GM21717 (cell line): ENCODE data around the gene CEP350.

Experiments
- ATAC-seq: cut with Tn5 transposase; IDR thresholded peaks from one replicate; pipeline ENCODE4 v1.9.1; 2021; ENCODE audit warnings: mild to moderate bottlenecking, moderate library complexity; ENCODE audit not compliant: unreplicated experiment

CEP350 gene, protein sequence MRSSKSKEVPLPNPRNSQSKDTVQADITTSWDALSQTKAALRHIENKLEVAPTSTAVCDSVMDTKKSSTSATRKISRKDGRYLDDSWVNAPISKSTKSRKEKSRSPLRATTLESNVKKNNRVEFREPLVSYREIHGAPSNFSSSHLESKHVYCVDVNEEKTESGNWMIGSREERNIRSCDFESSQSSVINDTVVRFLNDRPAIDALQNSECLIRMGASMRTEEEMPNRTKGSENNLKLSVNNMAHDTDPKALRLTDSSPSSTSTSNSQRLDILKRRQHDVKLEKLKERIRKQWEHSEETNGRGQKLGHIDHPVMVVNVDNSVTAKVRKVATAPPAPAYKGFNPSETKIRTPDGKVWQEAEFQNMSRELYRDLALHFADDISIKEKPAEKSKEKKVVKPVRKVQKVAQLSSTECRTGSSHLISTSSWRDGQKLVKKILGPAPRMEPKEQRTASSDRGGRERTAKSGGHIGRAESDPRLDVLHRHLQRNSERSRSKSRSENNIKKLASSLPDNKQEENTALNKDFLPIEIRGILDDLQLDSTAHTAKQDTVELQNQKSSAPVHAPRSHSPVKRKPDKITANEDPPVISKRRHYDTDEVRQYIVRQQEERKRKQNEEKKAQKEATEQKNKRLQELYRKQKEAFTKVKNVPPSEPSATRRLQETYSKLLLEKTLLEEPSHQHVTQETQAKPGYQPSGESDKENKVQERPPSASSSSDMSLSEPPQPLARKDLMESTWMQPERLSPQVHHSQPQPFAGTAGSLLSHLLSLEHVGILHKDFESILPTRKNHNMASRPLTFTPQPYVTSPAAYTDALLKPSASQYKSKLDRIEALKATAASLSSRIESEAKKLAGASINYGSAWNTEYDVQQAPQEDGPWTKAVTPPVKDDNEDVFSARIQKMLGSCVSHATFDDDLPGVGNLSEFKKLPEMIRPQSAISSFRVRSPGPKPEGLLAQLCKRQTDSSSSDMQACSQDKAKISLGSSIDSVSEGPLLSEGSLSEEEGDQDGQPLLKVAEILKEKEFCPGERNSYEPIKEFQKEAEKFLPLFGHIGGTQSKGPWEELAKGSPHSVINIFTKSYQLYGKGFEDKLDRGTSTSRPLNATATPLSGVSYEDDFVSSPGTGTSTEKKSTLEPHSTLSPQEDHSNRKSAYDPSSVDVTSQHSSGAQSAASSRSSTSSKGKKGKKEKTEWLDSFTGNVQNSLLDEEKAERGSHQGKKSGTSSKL (N-terminal part only)

GRCh38 chr1:179954493-179955286 is at the start of gene CEP350:
CEP350 (plus strand) TSS chr1:179954810; CDS start chr1:179986182, 31,372 bp downstream.
- peak; percentile 92 for ATAC-seq

GRCh38 chr1:179910934-179911333 is 43.7 kb upstream of the CEP350 start:
- no peak for ATAC-seq

DNA sequence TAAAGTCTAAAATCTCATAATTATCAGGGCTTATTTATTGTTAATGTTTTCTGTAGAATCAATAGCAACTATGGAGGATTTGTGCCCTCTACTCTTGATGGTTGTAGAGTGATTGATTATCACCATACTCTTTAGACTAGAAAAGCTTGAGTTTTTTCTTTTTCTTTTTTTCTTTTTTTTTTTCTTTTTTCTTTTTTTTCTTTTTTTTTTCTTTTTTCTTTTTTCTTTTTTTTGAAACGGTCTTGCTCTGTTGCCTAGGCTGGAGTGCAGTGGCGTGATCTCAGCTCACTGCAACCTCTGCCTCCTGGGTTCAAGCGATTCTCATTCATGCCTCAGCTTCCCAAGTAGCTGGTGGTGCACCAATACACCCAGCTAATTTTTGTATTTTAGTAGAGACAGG is 42.8 kb upstream of the CEP350 start:
- ATAC-seq, result no peak

DNA sequence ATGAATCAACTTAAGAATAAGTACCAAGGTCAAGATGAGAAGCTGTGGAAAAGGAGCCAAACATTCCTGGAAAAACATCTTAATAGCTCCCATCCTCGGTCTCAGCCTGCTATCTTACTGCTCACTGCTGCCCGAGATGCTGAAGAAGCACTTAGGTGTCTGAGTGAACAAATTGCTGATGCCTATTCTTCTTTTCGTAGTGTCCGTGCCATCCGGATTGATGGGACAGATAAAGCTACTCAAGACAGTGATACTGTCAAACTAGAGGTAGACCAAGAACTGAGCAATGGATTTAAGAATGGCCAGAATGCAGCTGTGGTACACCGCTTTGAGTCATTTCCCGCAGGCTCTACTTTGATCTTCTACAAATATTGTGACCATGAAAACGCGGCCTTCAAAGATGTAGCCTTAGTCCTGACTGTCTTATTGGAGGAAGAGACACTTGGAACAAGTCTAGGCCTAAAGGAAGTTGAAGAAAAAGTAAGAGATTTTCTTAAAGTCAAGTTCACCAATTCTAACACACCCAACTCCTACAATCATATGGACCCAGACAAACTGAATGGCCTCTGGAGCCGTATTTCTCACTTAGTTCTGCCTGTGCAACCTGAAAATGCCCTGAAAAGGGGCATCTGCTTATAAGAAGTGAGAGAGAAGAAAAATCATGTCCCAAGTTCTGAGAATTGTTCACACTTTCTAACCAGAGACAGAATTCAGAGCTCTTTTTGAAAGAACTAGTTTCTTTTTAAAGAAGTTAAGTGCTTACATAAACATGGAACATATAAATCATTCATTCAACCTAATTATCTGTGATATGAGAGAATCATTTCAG is 36.8 kb upstream of the CEP350 start:
- ATAC-seq, result no peak

- no peak for ATAC-seq
Measured at GRCh38 chr1:179921472-179921871, 33.1 kb upstream of the CEP350 start.

DNA sequence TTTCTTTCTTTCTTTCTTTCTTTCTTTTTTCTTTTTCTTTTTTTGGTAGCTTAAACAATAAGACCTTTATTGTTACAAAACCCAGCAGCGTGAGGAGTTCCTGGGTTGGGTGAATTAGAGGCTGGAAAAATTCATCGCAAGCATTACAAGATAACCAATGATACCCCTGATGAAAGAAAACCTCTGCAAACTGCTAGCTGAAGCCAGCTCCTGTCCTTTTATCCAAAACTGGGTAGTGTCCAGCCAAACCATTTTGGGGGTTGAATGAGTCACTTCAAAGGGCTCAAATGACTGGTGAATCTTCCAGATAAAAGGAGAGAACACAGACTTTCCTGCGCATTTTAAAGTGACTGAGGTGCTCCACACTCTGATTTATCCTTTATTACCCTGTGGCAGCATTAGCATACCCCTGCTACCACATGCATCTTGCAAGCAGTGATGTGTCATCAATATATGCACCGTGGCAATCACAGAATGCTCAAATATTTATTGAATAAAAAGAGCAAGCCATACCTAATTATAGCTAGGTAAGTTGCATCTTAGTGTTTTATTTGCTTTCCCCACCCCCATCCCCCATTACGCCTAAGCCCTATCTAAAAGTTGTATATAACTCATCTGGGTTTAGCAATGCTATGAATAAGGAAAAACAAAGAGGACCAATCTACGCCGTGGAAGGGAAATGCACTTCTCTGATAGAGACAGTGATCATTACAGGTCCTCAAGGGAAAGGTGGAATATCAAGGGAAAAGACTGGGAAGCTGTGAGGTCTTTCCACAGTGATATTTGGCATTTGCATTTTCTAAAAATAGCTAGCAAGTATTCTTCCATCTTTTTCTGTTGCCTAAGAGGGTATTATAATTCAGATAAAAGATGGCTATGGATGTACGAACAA is 32.4 kb upstream of the CEP350 start:
- ATAC-seq, result no peak

DNA sequence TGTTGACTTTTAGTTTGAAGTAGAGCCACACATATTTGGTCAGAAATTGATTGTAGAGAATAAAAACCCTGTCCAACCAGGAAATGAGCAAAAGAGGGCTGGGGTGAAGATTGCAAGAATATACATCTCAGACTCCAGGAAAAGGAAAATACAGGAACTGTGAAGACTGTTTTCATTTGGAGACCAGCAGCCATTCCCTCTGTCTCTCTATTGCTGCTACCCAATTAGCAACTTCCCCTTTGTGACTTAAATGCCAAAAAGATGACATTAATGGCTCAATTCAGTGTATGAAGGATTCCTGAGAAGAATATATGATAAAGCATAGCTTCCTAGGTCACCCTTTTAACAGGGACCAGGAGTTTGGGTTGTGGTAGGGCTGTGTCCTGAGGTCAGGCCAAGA is 31.6 kb upstream of the CEP350 start:
- no peak for ATAC-seq

GRCh38 chr1:179924268-179924667 is 30.3 kb upstream of the CEP350 start:
- no peak for ATAC-seq

DNA sequence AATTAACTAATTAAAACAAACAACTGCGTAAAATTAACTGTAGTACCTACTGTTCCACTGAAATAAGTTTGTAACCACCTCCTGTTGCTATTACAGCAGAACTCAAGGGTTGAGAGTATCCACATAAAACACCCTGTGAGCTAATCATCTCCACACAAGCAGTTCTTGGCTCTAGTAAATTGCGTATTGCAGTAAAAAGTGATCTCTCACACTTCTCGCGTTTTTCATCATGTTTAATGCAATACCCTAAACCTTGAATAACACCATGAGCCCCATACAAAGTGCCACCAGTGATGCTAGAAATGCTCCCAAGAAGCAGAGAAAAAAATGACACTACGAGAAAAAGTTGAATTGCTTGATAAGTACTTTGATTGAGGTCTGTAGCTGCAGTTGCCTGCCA is 29.3 kb upstream of the CEP350 start:
- no peak for ATAC-seq

- ATAC-seq, result no peak
Measured at GRCh38 chr1:179925922-179926849, 28.4 kb upstream of the CEP350 start.

GRCh38 chr1:179926850-179927205 is 27.8 kb upstream of the CEP350 start:
- ATAC-seq, result no peak

GRCh38 chr1:179929955-179930798 is 24.4 kb upstream of the CEP350 start:
- no peak for ATAC-seq

DNA sequence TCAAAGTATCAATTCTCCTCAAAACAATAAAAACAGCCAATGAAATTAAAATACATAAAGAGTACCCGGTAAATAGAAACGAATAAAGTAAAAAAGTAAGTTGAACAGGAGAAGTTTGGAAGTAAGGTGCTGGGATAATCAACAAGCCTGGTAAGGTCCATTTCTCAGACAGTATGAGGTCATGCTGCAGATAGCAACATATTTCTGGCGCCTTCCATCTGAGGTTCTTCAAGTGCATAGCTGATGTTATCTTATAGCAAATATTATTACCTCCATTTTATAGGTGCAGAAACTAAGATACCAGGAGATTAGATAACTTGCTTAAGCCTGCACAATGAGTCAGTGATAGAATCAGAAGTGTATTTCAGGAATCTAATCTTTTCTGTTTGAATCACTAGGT is 23.7 kb upstream of the CEP350 start:
- no peak for ATAC-seq

DNA sequence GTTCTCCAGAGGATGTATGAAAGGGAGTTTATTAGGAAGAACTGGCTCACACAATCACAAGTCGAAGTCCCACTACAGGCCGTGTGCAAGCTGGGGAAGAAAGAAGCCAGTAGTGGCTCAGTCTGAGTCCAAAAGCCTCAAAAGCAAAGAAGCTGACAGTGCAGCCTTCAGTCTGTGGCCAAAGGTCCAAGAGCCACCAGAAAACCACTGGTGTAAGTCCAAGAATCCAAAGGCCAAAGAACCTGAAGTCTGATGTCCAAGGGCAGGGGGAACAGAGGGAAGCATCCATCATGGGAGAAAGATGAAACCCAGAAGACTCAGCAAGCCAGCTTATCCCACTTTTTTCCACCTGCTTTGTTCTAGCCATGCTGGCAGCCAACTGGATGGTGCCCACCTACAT is 21.4 kb upstream of the CEP350 start:
- no peak for ATAC-seq

- ATAC-seq, result no peak
Measured at GRCh38 chr1:179935909-179936496, 18.6 kb upstream of the CEP350 start.

DNA sequence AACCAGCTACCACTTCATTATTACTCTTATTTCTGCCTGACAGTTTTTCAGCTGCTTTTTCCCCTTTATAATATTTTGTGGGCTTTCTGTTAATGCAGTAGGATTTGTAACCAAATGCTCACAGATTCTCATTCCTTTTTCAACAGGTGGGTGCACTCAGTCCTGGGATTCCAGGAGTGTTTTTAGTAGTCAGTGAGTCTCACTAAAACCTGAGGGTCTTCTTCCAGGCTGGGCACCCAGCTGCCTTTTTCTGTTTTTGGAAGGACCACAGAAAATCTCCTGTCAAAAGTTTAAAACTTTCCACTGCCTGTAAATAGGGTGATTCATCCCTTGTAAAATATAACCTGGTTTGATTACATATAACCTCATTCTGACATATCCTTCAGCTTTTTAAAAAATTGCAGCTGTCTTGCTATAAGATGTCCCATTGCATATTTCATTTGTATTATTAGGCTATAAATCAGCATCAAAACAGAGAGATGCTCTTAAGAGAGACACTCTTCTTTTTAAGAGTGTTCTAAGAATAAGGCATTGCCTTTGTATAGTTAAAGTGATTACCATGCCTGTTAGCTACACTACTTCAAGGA is 16.8 kb upstream of the CEP350 start:
- ATAC-seq, result no peak
